ENCODE measurements around the gene MED15. TPM values are rescaled to one million over a fixed set of nuclear protein-coding genes. Genes with fewer than 3 reads are reported as not detected.

The MED15 gene
- total RNA-seq, 1 donor from 2014 or later = 104 TPM

DNA sequence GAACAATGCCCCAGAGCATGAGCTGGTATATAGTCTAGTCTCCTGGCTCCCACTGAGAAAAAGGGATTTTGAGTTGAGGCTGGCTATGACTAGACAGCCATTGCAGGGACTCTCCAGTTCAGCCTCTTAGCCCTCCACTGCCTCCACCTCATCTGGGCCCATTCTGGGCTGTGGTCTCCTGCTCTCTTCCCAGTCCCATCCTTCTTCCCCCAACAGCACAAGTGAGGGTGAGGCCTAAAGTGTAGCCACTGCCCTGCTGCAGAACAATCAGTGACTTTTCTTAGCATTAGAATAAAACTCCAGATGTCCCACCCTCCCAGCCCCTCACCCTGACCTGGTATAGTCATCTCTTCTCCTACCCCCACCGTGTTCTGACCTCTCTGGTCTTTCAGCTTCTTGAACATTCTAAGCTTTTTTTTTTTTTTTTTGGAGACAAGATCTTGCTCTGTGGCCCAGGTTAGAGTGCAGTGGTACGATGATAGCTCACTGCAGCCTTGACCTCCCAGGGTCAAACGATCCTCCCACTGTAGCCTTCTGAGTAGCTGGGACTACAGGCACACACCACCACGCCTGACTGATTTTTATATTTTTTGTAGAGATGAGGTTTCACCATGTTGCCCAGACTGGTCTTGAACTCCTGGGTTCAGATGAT is 4.3 kb downstream of the MED15 start:
- H3K9me3 Mint-ChIP-seq (ENCODE audit: unreplicated experiment) = no peaks in the 10 kb centered on the region
- H3K36me3 Mint-ChIP-seq (ENCODE audit: unreplicated experiment) = peaks cover 6% of the 10 kb centered on the region
- H3K27ac Mint-ChIP-seq (ENCODE audit: unreplicated experiment) = peak overlapping the region; percentile 61
- DNase-seq (ENCODE audit: extremely low spot score, unreplicated experiment) = no peak
- peaks cover 61% of the 10 kb centered on the region for H3K4me1 Mint-ChIP-seq (ENCODE audit: unreplicated experiment)
- no peaks in the 10 kb centered on the region for H3K27me3 Mint-ChIP-seq (ENCODE audit: unreplicated experiment)
- no peak overlapping the region for H3K4me3 Mint-ChIP-seq (ENCODE audit: unreplicated experiment)
- TF ChIP-seq, protein P1, sequence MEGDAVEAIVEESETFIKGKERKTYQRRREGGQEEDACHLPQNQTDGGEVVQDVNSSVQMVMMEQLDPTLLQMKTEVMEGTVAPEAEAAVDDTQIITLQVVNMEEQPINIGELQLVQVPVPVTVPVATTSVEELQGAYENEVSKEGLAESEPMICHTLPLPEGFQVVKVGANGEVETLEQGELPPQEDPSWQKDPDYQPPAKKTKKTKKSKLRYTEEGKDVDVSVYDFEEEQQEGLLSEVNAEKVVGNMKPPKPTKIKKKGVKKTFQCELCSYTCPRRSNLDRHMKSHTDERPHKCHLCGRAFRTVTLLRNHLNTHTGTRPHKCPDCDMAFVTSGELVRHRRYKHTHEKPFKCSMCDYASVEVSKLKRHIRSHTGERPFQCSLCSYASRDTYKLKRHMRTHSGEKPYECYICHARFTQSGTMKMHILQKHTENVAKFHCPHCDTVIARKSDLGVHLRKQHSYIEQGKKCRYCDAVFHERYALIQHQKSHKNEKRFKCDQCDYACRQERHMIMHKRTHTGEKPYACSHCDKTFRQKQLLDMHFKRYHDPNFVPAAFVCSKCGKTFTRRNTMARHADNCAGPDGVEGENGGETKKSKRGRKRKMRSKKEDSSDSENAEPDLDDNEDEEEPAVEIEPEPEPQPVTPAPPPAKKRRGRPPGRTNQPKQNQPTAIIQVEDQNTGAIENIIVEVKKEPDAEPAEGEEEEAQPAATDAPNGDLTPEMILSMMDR (IDR thresholded peaks at IDR 0.05) = no peak

GRCh38 chr22:20514658-20515406 is 7.4 kb downstream of the MED15 start:
- H3K36me3 Mint-ChIP-seq (ENCODE audit: unreplicated experiment) = peaks cover 10% of the 10 kb centered on the region
- no peaks in the 10 kb centered on the region for H3K9me3 Mint-ChIP-seq (ENCODE audit: unreplicated experiment)
- no peak overlapping the region for H3K4me3 Mint-ChIP-seq (ENCODE audit: unreplicated experiment)
- no peak for DNase-seq (ENCODE audit: extremely low spot score, unreplicated experiment)
- peaks cover 50% of the 10 kb centered on the region for H3K4me1 Mint-ChIP-seq (ENCODE audit: unreplicated experiment)
- H3K27me3 Mint-ChIP-seq (ENCODE audit: unreplicated experiment) = no peaks in the 10 kb centered on the region
- TF ChIP-seq, protein P1 (IDR thresholded peaks at IDR 0.05) = no peak
- H3K27ac Mint-ChIP-seq (ENCODE audit: unreplicated experiment) = peak overlapping the region; percentile 52

DNA sequence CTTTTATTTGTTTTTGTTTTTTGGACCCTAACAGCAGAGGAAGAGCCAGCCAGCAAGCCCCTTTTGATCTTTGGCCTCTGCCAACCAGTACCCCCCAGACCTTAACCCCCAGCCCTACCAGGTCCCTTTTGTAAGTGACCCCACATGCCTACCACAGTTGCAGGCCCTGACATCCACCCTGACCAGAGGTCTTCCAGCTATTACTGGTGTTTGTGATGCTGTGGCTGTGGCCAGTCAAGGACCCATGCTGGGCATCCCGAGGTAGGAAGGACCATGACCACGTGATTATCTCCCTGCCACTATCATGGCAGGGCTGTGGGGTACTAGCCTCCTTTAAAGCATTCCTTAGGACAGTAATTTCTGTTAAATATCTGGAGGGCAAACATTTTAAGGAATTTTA is 9.0 kb downstream of the MED15 start:
- TF ChIP-seq, protein P1 (IDR thresholded peaks at IDR 0.05) = no peak
- Mint-ChIP-seq H3K4me1 (ENCODE audit: unreplicated experiment) (peaks cover 47% of the 10 kb centered on the region), H3K27ac (ENCODE audit: unreplicated experiment) (peak overlapping the region; percentile 23), H3K4me3 (ENCODE audit: unreplicated experiment) (no peak overlapping the region), H3K27me3 (ENCODE audit: unreplicated experiment) (no peaks in the 10 kb centered on the region), H3K36me3 (ENCODE audit: unreplicated experiment) (peaks cover 15% of the 10 kb centered on the region), H3K9me3 (ENCODE audit: unreplicated experiment) (no peaks in the 10 kb centered on the region)
- DNase-seq (ENCODE audit: extremely low spot score, unreplicated experiment) = no peak

GRCh38 chr22:20517422-20517821 is 10.0 kb downstream of the MED15 start:
- H3K4me3 Mint-ChIP-seq (ENCODE audit: unreplicated experiment) = no peak overlapping the region
- H3K4me1 Mint-ChIP-seq (ENCODE audit: unreplicated experiment) = peaks cover 42% of the 10 kb centered on the region
- DNase-seq (ENCODE audit: extremely low spot score, unreplicated experiment) = no peak
- H3K36me3 Mint-ChIP-seq (ENCODE audit: unreplicated experiment) = peaks cover 19% of the 10 kb centered on the region
- no peak overlapping the region for H3K27ac Mint-ChIP-seq (ENCODE audit: unreplicated experiment)
- no peaks in the 10 kb centered on the region for H3K27me3 Mint-ChIP-seq (ENCODE audit: unreplicated experiment)
- no peaks in the 10 kb centered on the region for H3K9me3 Mint-ChIP-seq (ENCODE audit: unreplicated experiment)
- TF ChIP-seq, protein P1 (IDR thresholded peaks at IDR 0.05) = no peak

GRCh38 chr22:20517841-20518592 is 10.6 kb downstream of the MED15 start:
- H3K36me3 Mint-ChIP-seq (ENCODE audit: unreplicated experiment) = peaks cover 20% of the 10 kb centered on the region
- H3K4me3 Mint-ChIP-seq (ENCODE audit: unreplicated experiment) = no peak overlapping the region
- H3K4me1 Mint-ChIP-seq (ENCODE audit: unreplicated experiment) = peaks cover 45% of the 10 kb centered on the region
- no peaks in the 10 kb centered on the region for H3K9me3 Mint-ChIP-seq (ENCODE audit: unreplicated experiment)
- peak overlapping the region; percentile 63 for H3K27ac Mint-ChIP-seq (ENCODE audit: unreplicated experiment)
- TF ChIP-seq, protein P1 (IDR thresholded peaks at IDR 0.05) = no peak
- no peaks in the 10 kb centered on the region for H3K27me3 Mint-ChIP-seq (ENCODE audit: unreplicated experiment)
- no peak for DNase-seq (ENCODE audit: extremely low spot score, unreplicated experiment)

Measured in osteocyte (in vitro differentiated cells).